ENCODE results near the gene CTDP1.

CTDP1 gene

GRCh38 chr18:79680891-79681339, 1.3 kb downstream of the CTDP1 start:
- Histone ChIP-seq H3K9ac (ENCODE audit: low read length) (peak overlapping the region; percentile 49; the same call in 1 of the 2 replicates), H3K4me1 (ENCODE audit: low read length) (peaks cover 15% of the 10 kb centered on the region; the same call in 1 of the 2 replicates), H3K27ac (ENCODE audit: low read length) (no peak overlapping the region)

GRCh38 chr18:79681484-79682387, 2.1 kb downstream of the CTDP1 start:
- H3K27ac ChIP-seq (ENCODE audit: low read length): no peak overlapping the region
- no peak for DNase-seq
- H3K79me2 ChIP-seq (ENCODE audit: low read length): peaks cover 67% of the 10 kb centered on the region
- TF ChIP-seq EZH2 (optimal IDR thresholded peaks at IDR 0.05; ENCODE audit: low read depth, low read length) (no peak), EZH2phosphoT487 (IDR thresholded peaks at IDR 0.05; ENCODE audit: low read length) (no peak)
- TF ChIP-seq, protein P1, sequence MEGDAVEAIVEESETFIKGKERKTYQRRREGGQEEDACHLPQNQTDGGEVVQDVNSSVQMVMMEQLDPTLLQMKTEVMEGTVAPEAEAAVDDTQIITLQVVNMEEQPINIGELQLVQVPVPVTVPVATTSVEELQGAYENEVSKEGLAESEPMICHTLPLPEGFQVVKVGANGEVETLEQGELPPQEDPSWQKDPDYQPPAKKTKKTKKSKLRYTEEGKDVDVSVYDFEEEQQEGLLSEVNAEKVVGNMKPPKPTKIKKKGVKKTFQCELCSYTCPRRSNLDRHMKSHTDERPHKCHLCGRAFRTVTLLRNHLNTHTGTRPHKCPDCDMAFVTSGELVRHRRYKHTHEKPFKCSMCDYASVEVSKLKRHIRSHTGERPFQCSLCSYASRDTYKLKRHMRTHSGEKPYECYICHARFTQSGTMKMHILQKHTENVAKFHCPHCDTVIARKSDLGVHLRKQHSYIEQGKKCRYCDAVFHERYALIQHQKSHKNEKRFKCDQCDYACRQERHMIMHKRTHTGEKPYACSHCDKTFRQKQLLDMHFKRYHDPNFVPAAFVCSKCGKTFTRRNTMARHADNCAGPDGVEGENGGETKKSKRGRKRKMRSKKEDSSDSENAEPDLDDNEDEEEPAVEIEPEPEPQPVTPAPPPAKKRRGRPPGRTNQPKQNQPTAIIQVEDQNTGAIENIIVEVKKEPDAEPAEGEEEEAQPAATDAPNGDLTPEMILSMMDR (IDR thresholded peaks at IDR 0.05; ENCODE audit: low read length): no peak
- peaks cover 15% of the 10 kb centered on the region; the same call in 1 of the 2 replicates for H3K4me1 ChIP-seq (ENCODE audit: low read length)
- H3K27me3 ChIP-seq (replicated peaks; ENCODE audit: insufficient read depth, low read length): no peaks in the 10 kb centered on the region
- no peaks in the 10 kb centered on the region for H3F3A ChIP-seq (ENCODE audit: insufficient read depth, low read length)
- H3K9me3 ChIP-seq (replicated peaks; ENCODE audit: insufficient read depth, low read length): no peaks in the 10 kb centered on the region
- peaks cover 5% of the 10 kb centered on the region; the same call in 1 of the 2 replicates for H3K36me3 ChIP-seq (replicated peaks; ENCODE audit: insufficient read depth, low read length)
- H3K9me2 ChIP-seq (replicated peaks; ENCODE audit: insufficient read depth, low read length): no peaks in the 10 kb centered on the region
- H4K20me1 ChIP-seq (ENCODE audit: insufficient read depth, low read length): no peaks in the 10 kb centered on the region
- H3K4me3 ChIP-seq (ENCODE audit: low read length): no peak overlapping the region
- no peak overlapping the region for H2AFZ ChIP-seq (ENCODE audit: low read length)
- no peak overlapping the region for H3K9ac ChIP-seq (ENCODE audit: low read length)
- peak overlapping the region; percentile 68; the same call in 1 of the 2 replicates for H3K4me2 ChIP-seq (ENCODE audit: low read depth, low read length)

More at GRCh38 chr18:79680891-79681339, 1.3 kb downstream of the CTDP1 start:
- H3F3A ChIP-seq (ENCODE audit: insufficient read depth, low read length): no peaks in the 10 kb centered on the region
- H3K27me3 ChIP-seq (replicated peaks; ENCODE audit: insufficient read depth, low read length): no peaks in the 10 kb centered on the region
- 0 out of 2 replicates have a peak, but pooled peaks cover 5% of the 10 kb centered on the region for H3K36me3 ChIP-seq (replicated peaks; ENCODE audit: insufficient read depth, low read length)
- H3K4me3 ChIP-seq (ENCODE audit: low read length): peak overlapping the region; percentile 89
- H3K4me2 ChIP-seq (ENCODE audit: low read depth, low read length): peak overlapping the region; percentile 68
- H3K9me2 ChIP-seq (replicated peaks; ENCODE audit: insufficient read depth, low read length): no peaks in the 10 kb centered on the region
- H4K20me1 ChIP-seq (ENCODE audit: insufficient read depth, low read length): no peaks in the 10 kb centered on the region
- no peak overlapping the region for H2AFZ ChIP-seq (ENCODE audit: low read length)
- H3K9me3 ChIP-seq (replicated peaks; ENCODE audit: insufficient read depth, low read length): no peaks in the 10 kb centered on the region
- TF ChIP-seq, protein P1 (IDR thresholded peaks at IDR 0.05; ENCODE audit: low read length): no peak
- no peak for TF ChIP-seq EZH2phosphoT487 (IDR thresholded peaks at IDR 0.05; ENCODE audit: low read length)
- no peak for TF ChIP-seq EZH2 (optimal IDR thresholded peaks at IDR 0.05; ENCODE audit: low read depth, low read length)
- DNase-seq: no peak
- peaks cover 59% of the 10 kb centered on the region for H3K79me2 ChIP-seq (ENCODE audit: low read length)

- Histone ChIP-seq H3K9me2 (replicated peaks; ENCODE audit: insufficient read depth, low read length) (no peaks in the 10 kb centered on the region), H3K4me2 (ENCODE audit: low read depth, low read length) (no peak overlapping the region), H3K9me3 (replicated peaks; ENCODE audit: insufficient read depth, low read length) (no peaks in the 10 kb centered on the region), H3K4me3 (ENCODE audit: low read length) (no peak overlapping the region), H3K9ac (ENCODE audit: low read length) (no peak overlapping the region), H3K27ac (ENCODE audit: low read length) (no peak overlapping the region), H3K4me1 (ENCODE audit: low read length) (peaks cover 15% of the 10 kb centered on the region; the same call in 1 of the 2 replicates), H3K79me2 (ENCODE audit: low read length) (peaks cover 67% of the 10 kb centered on the region), H4K20me1 (ENCODE audit: insufficient read depth, low read length) (no peaks in the 10 kb centered on the region), H3F3A (ENCODE audit: insufficient read depth, low read length) (no peaks in the 10 kb centered on the region), H2AFZ (ENCODE audit: low read length) (no peak overlapping the region), H3K36me3 (replicated peaks; ENCODE audit: insufficient read depth, low read length) (peaks cover 5% of the 10 kb centered on the region; the same call in 1 of the 2 replicates), H3K27me3 (replicated peaks; ENCODE audit: insufficient read depth, low read length) (no peaks in the 10 kb centered on the region)
- TF ChIP-seq, protein P1 (IDR thresholded peaks at IDR 0.05; ENCODE audit: low read length): no peak
- no peak for TF ChIP-seq EZH2 (optimal IDR thresholded peaks at IDR 0.05; ENCODE audit: low read depth, low read length)
- TF ChIP-seq EZH2phosphoT487 (IDR thresholded peaks at IDR 0.05; ENCODE audit: low read length): no peak
- DNase-seq: no peak
These were observed 2.9 kb downstream of the CTDP1 start for GRCh38 chr18:79682481-79682880.

Data from MM.1S (cell line).